ENCODE results near the gene CCR3. TPM values are rescaled to one million over a fixed set of nuclear protein-coding genes. Genes with fewer than 3 reads are reported as not detected.

Gene CCR3
- total and polyA plus RNA-seq, 2 donors from 2014 or later, result not detected

DNA sequence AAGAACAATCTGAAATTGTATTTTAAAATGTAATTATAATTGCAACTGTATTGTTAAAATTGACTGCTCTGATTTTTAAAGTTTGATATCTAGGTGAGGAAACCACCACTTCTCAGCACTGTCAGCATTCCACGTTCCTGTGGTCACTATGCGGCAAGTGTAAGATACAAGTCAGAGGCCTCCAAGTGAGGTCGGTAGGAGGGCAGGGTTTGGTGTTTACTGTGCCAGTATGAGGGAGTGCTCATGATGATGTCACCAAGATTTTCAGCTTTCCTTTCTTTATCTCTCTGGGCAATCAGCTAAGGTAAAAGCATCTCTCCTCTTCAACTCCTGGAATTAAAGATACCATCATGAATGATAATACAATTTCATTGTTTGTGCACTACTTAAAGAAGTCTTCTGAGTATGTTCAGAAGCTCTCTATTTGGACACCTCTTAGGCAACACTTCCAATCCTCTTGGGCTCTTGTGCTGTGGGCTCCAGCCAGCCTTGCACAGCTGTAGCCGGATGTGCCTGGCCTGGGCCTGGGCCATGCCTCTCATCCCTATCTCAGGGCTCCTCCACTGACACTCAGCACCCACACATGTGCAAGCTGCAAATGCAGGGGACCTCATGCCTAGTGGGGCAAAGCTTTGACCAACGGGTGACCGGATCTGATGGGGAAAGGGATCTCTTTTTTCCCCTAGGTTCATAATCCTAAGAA, 42.9 kb downstream of the CCR3 start:
- intact Hi-C loops (cut with DNase I), result no loop called here
- H3K36me3 ChIP-seq (ENCODE audit: control insufficient read depth in 2 of 3, insufficient read depth in 3 of 3, low read length in 3 of 3), result no peaks in the 10 kb centered on the region
- H3K4me1 ChIP-seq (ENCODE audit: control insufficient read depth in 2 of 3, insufficient read depth in 2 of 3, low read depth in 1 of 3, low read length in 3 of 3), result peaks cover 0 to 2% (median 0%) of the 10 kb centered on the region in 3 donors
- no peaks in the 10 kb centered on the region for H3K27me3 ChIP-seq (ENCODE audit: control insufficient read depth, insufficient read depth, low read length)
- no peak overlapping the region for H3K4me3 ChIP-seq (ENCODE audit: low read length in 3 of 3)
- DNase-seq (no peak), FAIRE-seq (no peak)
- H3K9me3 ChIP-seq (ENCODE audit: control insufficient read depth in 2 of 3, insufficient read depth in 1 of 3, low read length in 3 of 3), result no peaks in the 10 kb centered on the region
- TF ChIP-seq CTCF (IDR thresholded peaks at IDR 0.05; ENCODE audit: borderline replicate concordance, extremely low read depth, insufficient read depth), result no peak
- no peak overlapping the region for H3K27ac ChIP-seq (ENCODE audit: low read depth in 2 of 2, low read length in 2 of 2)
- H3K9ac ChIP-seq (ENCODE audit: low read length in 3 of 3), result no peak overlapping the region

- TF ChIP-seq CTCF (IDR thresholded peaks at IDR 0.05; ENCODE audit: borderline replicate concordance, extremely low read depth, insufficient read depth), result no peak
Observed at GRCh38 chr3:46285931-46286619, 43.8 kb downstream of the CCR3 start.

GRCh38 chr3:46286947-46287565, 44.8 kb downstream of the CCR3 start:
- no peak for TF ChIP-seq CTCF (IDR thresholded peaks at IDR 0.05; ENCODE audit: borderline replicate concordance, extremely low read depth, insufficient read depth)
- Histone ChIP-seq H3K27ac (ENCODE audit: low read depth in 2 of 2, low read length in 2 of 2) (no peak overlapping the region), H3K27me3 (ENCODE audit: control insufficient read depth, insufficient read depth, low read length) (no peaks in the 10 kb centered on the region), H3K9ac (ENCODE audit: low read length in 3 of 3) (no peak overlapping the region), H3K4me1 (ENCODE audit: control insufficient read depth in 2 of 3, insufficient read depth in 2 of 3, low read depth in 1 of 3, low read length in 3 of 3) (no peaks in the 10 kb centered on the region), H3K9me3 (ENCODE audit: control insufficient read depth in 2 of 3, insufficient read depth in 1 of 3, low read length in 3 of 3) (no peaks in the 10 kb centered on the region), H3K4me3 (ENCODE audit: low read length in 3 of 3) (no peak overlapping the region), H3K36me3 (ENCODE audit: control insufficient read depth in 2 of 3, insufficient read depth in 3 of 3, low read length in 3 of 3) (no peaks in the 10 kb centered on the region)
- intact Hi-C loops (cut with DNase I), result no loop called here
- FAIRE-seq (no peak), DNase-seq (no peak)

More at GRCh38 chr3:46285931-46286619, 43.8 kb downstream of the CCR3 start:
- H3K4me3 ChIP-seq (ENCODE audit: low read length in 3 of 3), result no peak overlapping the region
- H3K36me3 ChIP-seq (ENCODE audit: control insufficient read depth in 2 of 3, insufficient read depth in 3 of 3, low read length in 3 of 3), result no peaks in the 10 kb centered on the region
- no peak for FAIRE-seq
- H3K4me1 ChIP-seq (ENCODE audit: control insufficient read depth in 2 of 3, insufficient read depth in 2 of 3, low read depth in 1 of 3, low read length in 3 of 3), result peaks cover 0 to 2% (median 0%) of the 10 kb centered on the region in 3 donors
- no peaks in the 10 kb centered on the region for H3K27me3 ChIP-seq (ENCODE audit: control insufficient read depth, insufficient read depth, low read length)
- no peaks in the 10 kb centered on the region for H3K9me3 ChIP-seq (ENCODE audit: control insufficient read depth in 2 of 3, insufficient read depth in 1 of 3, low read length in 3 of 3)
- no peak overlapping the region for H3K27ac ChIP-seq (ENCODE audit: low read depth in 2 of 2, low read length in 2 of 2)
- intact Hi-C loops (cut with DNase I), result no loop called here
- no peak for DNase-seq
- no peak overlapping the region for H3K9ac ChIP-seq (ENCODE audit: low read length in 3 of 3)

All from kidney (tissue), 14 donors.